Smooth muscle cell (in vitro differentiated cells): ENCODE measurements around the gene SRCAP. TPM values are rescaled to one million over a fixed set of nuclear protein-coding genes. Genes with fewer than 3 reads are reported as not detected.

ENCODE experiments used
- DNase-seq: peaks from one replicate; lab custom pipeline; 2025; ENCODE audit not compliant: unreplicated experiment; lab: John Stamatoyannopoulos, UW
- H2AFZ ChIP-seq: fragments of 200-600 bp; sonication (generic); 2 replicates; pipeline ENCODE4 v1.6.0; 2016; ENCODE audit warnings: antibody characterized with exemption, low read depth, mild to moderate bottlenecking
- H3F3A ChIP-seq: fragments of 200-600 bp; sonication (generic); 2 replicates; pipeline ENCODE4 v1.6.0; 2017; ENCODE audit warnings: antibody characterized with exemption, low read depth
- H3K27ac ChIP-seq: fragments of 200-600 bp; sonication (generic); 2 replicates; pipeline ENCODE4 v1.5.1; 2016; ENCODE audit warnings: low read depth, mild to moderate bottlenecking
- H3K27me3 ChIP-seq: fragments of 200-600 bp; sonication (generic); 2 replicates; pipeline ENCODE4 v1.6.1; 2016; ENCODE audit warnings: low read depth, mild to moderate bottlenecking
- H3K36me3 ChIP-seq: fragments of 200-600 bp; sonication (generic); 2 replicates; pipeline ENCODE4 v1.5.1; 2016; ENCODE audit warnings: low read depth
- H3K4me1 ChIP-seq: fragments of 200-600 bp; sonication (generic); 2 replicates; pipeline ENCODE4 v1.5.1; 2016; ENCODE audit warnings: low read depth
- H3K4me2 ChIP-seq: fragments of 200-600 bp; sonication (generic); 2 replicates; pipeline ENCODE4 v1.6.0; 2016; ENCODE audit warnings: mild to moderate bottlenecking
- H3K4me3 ChIP-seq: fragments of 200-600 bp; sonication (generic); 2 replicates; pipeline ENCODE4 v1.5.1; 2016; ENCODE audit warnings: mild to moderate bottlenecking
- H3K79me2 ChIP-seq: fragments of 200-600 bp; sonication (generic); 2 replicates; pipeline ENCODE4 v1.6.0; 2016; ENCODE audit warnings: low read depth, mild to moderate bottlenecking
- H3K9ac ChIP-seq: fragments of 200-600 bp; sonication (generic); 2 replicates; pipeline ENCODE4 v1.6.0; 2016; ENCODE audit warnings: low read depth
- H3K9me3 ChIP-seq: fragments of 200-600 bp; sonication (generic); replicated peaks from 2 replicates; pipeline ENCODE4 v1.5.1; 2016; ENCODE audit warnings: low read depth
- H4K20me1 ChIP-seq: fragments of 200-600 bp; sonication (generic); 2 replicates; pipeline ENCODE4 v1.6.0; 2016; ENCODE audit warnings: low read depth
- CTCF ChIP-seq: fragments of 200-600 bp; sonication (generic); IDR thresholded peaks from 2 replicates; pipeline ENCODE4 v1.5.1; 2017; ENCODE audit warnings: borderline replicate concordance, mild to moderate bottlenecking, antibody characterized with exemption; ENCODE audit not compliant: insufficient read depth, poor library complexity, severe bottlenecking
- WGBS: methylation state at CpG from one replicate; pipeline ENCODE4 v1.1.7; 2016; ENCODE audit warnings: low lambda C conversion rate; 5-methylcytosine and 5-hydroxymethylcytosine counted together
- polyA plus RNA-seq: library from polyadenylated mRNA; unstranded; fragments of >200 nt; fragmentation: Nextera tagmentation; extraction: Ambion mirVana; gene quantifications from 2 replicates; pipeline ENCODE4 v1.2.1, GENCODE V29; 2016
- total RNA-seq: library from RNA; depleted of rRNA; stranded (reverse); fragments of >200 nt; gene quantifications from 2 replicates; pipeline ENCODE4 v1.2.3, GENCODE V29; 2014

Gene SRCAP
- total and polyA plus RNA-seq, 2 experiments from 2014 or later: 9.0 to 14.5 TPM

GRCh38 chr16:30651124-30652004 is 47.6 kb upstream of the SRCAP start:
- TF ChIP-seq CTCF: peak; percentile 60
- peak overlapping the region; percentile 53 for H3K27ac ChIP-seq
- peak overlapping the region; percentile 91 for H2AFZ ChIP-seq
- H3K4me3 ChIP-seq: peak overlapping the region; percentile 95
- H3K9me3 ChIP-seq: no peaks in the 10 kb centered on the region
- no peaks in the 10 kb centered on the region for H3K27me3 ChIP-seq
- 4% methylated on average over 48 of the region's 71 CpGs for WGBS
- peak overlapping the region; percentile 98 for H3K4me2 ChIP-seq
- peaks cover 5% of the 10 kb centered on the region for H3K4me1 ChIP-seq
- peaks cover 8% of the 10 kb centered on the region for H3K79me2 ChIP-seq
- peak; percentile 63 for DNase-seq
- H3K9ac ChIP-seq: peak overlapping the region; percentile 65
- H3K36me3 ChIP-seq: no peaks in the 10 kb centered on the region
- peaks cover 10% of the 10 kb centered on the region for H3F3A ChIP-seq
- no peaks in the 10 kb centered on the region for H4K20me1 ChIP-seq

- WGBS: 52% methylated on average over 2 of the region's 2 CpGs
- Histone ChIP-seq H3K27ac (no peak overlapping the region), H3K4me3 (peak overlapping the region; percentile 95), H3K79me2 (peaks cover 8% of the 10 kb centered on the region), H3K9ac (peak overlapping the region; percentile 65), H3K4me2 (peak overlapping the region; percentile 98), H2AFZ (no peak overlapping the region), H3K27me3 (no peaks in the 10 kb centered on the region), H3K9me3 (no peaks in the 10 kb centered on the region), H3K4me1 (peaks cover 5% of the 10 kb centered on the region), H4K20me1 (no peaks in the 10 kb centered on the region), H3K36me3 (no peaks in the 10 kb centered on the region), H3F3A (peaks cover 14% of the 10 kb centered on the region)
- no peak for TF ChIP-seq CTCF
- DNase-seq: no peak
These were observed 47.0 kb upstream of the SRCAP start for GRCh38 chr16:30652005-30652296.

DNA sequence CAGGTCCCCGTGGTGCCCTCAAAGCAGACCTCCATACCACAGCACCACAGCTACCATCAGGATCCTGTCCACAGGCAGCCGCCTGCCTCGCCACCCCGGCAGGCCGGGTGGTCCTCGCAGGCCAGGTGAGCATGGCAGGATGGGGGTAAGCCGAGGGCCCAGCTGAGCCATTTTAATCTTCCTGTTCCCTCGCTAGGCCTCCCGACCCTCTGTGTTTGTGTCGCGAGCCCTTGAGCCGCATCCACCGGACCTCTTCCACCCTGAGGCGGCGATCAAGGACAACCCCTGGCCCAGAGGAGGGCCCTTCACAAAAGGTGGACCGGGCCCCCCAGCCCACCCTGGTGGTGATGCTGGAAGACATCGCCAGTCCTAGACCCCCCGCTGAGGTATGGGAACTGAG is 46.3 kb upstream of the SRCAP start:
- TF ChIP-seq CTCF: no peak
- Histone ChIP-seq H3K27ac (no peak overlapping the region), H3F3A (peaks cover 19% of the 10 kb centered on the region), H3K27me3 (no peaks in the 10 kb centered on the region), H4K20me1 (no peaks in the 10 kb centered on the region), H3K4me2 (peak overlapping the region; percentile 98), H2AFZ (no peak overlapping the region), H3K79me2 (peaks cover 8% of the 10 kb centered on the region), H3K4me1 (peaks cover 5% of the 10 kb centered on the region), H3K4me3 (no peak overlapping the region), H3K9me3 (no peaks in the 10 kb centered on the region), H3K9ac (no peak overlapping the region), H3K36me3 (no peaks in the 10 kb centered on the region)
- 97% methylated on average over 18 of the region's 18 CpGs for WGBS
- DNase-seq: no peak

DNA sequence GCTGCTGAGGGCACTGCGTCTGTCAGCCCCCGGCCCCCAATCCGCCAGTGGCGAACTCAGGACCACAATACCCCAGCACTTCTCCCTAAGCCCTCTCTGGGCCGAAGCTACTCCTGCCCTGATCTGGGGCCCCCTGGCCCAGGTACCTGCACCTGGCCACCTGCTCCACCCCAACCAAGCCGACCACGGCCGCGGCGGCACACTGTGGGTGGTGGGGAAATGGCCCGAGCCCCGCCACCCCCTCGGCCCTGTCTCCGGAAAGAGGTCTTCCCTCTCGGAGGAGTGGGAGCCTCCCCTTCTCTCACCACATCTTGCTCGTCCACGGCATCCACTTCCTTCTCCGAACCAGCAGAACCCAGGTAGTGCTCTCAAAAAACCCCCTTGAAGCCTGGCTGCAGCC is 44.1 kb upstream of the SRCAP start:
- Histone ChIP-seq H3K79me2 (peaks cover 12% of the 10 kb centered on the region), H4K20me1 (peaks cover 3% of the 10 kb centered on the region), H3K27me3 (no peaks in the 10 kb centered on the region), H3K36me3 (no peaks in the 10 kb centered on the region), H3K4me3 (no peak overlapping the region), H3K4me1 (peaks cover 5% of the 10 kb centered on the region), H3K4me2 (no peak overlapping the region), H2AFZ (no peak overlapping the region), H3K9ac (no peak overlapping the region), H3F3A (peaks cover 23% of the 10 kb centered on the region), H3K27ac (no peak overlapping the region), H3K9me3 (no peaks in the 10 kb centered on the region)
- no peak for DNase-seq
- TF ChIP-seq CTCF: no peak
- 99% methylated on average over 16 of the region's 18 CpGs for WGBS
